GM23338 (cell line): Measurements from ENCODE around the gene CASP1.

Experiments used
- CREB1 ChIP-seq: fragments of 250-450 bp; sonication (Bioruptor Pico); IDR thresholded peaks from 2 replicates; pipeline ENCODE4 v1.5.0; 2020; ENCODE audit warnings: low read depth, mild to moderate bottlenecking, moderate library complexity
- CTCF ChIP-seq, 2 experiments: fragments of 200-600 bp in 1 of 2; sonication (generic) in 1 of 2; conservative IDR thresholded peaks; 2 replicates each; pipeline versions ENCODE4 v1.5.1 to v1.6.1; 2016 to 2017; ENCODE audit warnings: antibody characterized with exemption in 2 of 2, low read depth in 2 of 2, mild to moderate bottlenecking in 2 of 2, moderate library complexity in 1 of 2
- EZH2 ChIP-seq: fragments of 200-600 bp; sonication (generic); IDR thresholded peaks from one replicate; pipeline ENCODE4 v1.8.0; 2017; ENCODE audit warnings: antibody characterized with exemption, mild to moderate bottlenecking, low read depth; ENCODE audit not compliant: unreplicated experiment
- EZH2phosphoT487 ChIP-seq: fragments of 200-600 bp; sonication (generic); IDR thresholded peaks from one replicate; pipeline ENCODE4 v1.8.1; 2018; ENCODE audit warnings: antibody characterized with exemption; ENCODE audit not compliant: unreplicated experiment
- JUNB ChIP-seq: IDR thresholded peaks from one replicate; pipeline ENCODE4 v1.6.1; 2016; ENCODE audit warnings: antibody characterized with exemption; ENCODE audit not compliant: unreplicated experiment
- NANOG ChIP-seq: IDR thresholded peaks from 2 replicates; pipeline ENCODE4 v1.6.1; 2016; ENCODE audit warnings: antibody characterized with exemption, borderline replicate concordance
- POLR2AphosphoS5 ChIP-seq: IDR thresholded peaks from 2 replicates; pipeline ENCODE4 v1.6.1; 2016; ENCODE audit warnings: antibody characterized with exemption, low read depth
- STAT1 ChIP-seq: IDR thresholded peaks from one replicate; pipeline ENCODE4 v1.6.1; 2016; ENCODE audit warnings: antibody characterized with exemption; ENCODE audit not compliant: unreplicated experiment
- ZNF114 ChIP-seq: fragments of 250-450 bp; sonication (Bioruptor Pico); IDR thresholded peaks from 2 replicates; pipeline ENCODE4 v1.5.0; 2020; ENCODE audit warnings: mild to moderate bottlenecking, moderate library complexity
- ZNF331 ChIP-seq: fragments of 250-450 bp; sonication (Bioruptor Pico); IDR thresholded peaks from 2 replicates; pipeline ENCODE4 v1.5.0; 2020; ENCODE audit warnings: low read depth, mild to moderate bottlenecking, moderate library complexity
- TF ChIP-seq, protein P1 (sequence below): IDR thresholded peaks from one replicate; pipeline ENCODE4 v1.6.1; 2018; ENCODE audit warnings: antibody characterized with exemption; ENCODE audit not compliant: unreplicated experiment
- TF ChIP-seq, protein P2 (sequence below): fragments of 250-450 bp; sonication (Bioruptor Pico); IDR thresholded peaks from 2 replicates; pipeline ENCODE4 v1.5.0; 2020; ENCODE audit warnings: mild to moderate bottlenecking, moderate library complexity

GRCh38 chr11:105033343-105033742, 1.6 kb downstream of the CASP1 start:
- TF ChIP-seq, protein P1, sequence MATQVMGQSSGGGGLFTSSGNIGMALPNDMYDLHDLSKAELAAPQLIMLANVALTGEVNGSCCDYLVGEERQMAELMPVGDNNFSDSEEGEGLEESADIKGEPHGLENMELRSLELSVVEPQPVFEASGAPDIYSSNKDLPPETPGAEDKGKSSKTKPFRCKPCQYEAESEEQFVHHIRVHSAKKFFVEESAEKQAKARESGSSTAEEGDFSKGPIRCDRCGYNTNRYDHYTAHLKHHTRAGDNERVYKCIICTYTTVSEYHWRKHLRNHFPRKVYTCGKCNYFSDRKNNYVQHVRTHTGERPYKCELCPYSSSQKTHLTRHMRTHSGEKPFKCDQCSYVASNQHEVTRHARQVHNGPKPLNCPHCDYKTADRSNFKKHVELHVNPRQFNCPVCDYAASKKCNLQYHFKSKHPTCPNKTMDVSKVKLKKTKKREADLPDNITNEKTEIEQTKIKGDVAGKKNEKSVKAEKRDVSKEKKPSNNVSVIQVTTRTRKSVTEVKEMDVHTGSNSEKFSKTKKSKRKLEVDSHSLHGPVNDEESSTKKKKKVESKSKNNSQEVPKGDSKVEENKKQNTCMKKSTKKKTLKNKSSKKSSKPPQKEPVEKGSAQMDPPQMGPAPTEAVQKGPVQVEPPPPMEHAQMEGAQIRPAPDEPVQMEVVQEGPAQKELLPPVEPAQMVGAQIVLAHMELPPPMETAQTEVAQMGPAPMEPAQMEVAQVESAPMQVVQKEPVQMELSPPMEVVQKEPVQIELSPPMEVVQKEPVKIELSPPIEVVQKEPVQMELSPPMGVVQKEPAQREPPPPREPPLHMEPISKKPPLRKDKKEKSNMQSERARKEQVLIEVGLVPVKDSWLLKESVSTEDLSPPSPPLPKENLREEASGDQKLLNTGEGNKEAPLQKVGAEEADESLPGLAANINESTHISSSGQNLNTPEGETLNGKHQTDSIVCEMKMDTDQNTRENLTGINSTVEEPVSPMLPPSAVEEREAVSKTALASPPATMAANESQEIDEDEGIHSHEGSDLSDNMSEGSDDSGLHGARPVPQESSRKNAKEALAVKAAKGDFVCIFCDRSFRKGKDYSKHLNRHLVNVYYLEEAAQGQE: no peak
- no peak for TF ChIP-seq EZH2
- TF ChIP-seq CTCF (conservative IDR thresholded peaks at IDR 0.05; ENCODE audit: low read depth in 2 of 2): no peak
- no peak for TF ChIP-seq CREB1 (CRISPR knock-in tag)
- no peak for TF ChIP-seq POLR2AphosphoS5
- no peak for TF ChIP-seq ZNF331 (CRISPR knock-in tag)
- TF ChIP-seq EZH2phosphoT487: no peak
- TF ChIP-seq, protein P2, sequence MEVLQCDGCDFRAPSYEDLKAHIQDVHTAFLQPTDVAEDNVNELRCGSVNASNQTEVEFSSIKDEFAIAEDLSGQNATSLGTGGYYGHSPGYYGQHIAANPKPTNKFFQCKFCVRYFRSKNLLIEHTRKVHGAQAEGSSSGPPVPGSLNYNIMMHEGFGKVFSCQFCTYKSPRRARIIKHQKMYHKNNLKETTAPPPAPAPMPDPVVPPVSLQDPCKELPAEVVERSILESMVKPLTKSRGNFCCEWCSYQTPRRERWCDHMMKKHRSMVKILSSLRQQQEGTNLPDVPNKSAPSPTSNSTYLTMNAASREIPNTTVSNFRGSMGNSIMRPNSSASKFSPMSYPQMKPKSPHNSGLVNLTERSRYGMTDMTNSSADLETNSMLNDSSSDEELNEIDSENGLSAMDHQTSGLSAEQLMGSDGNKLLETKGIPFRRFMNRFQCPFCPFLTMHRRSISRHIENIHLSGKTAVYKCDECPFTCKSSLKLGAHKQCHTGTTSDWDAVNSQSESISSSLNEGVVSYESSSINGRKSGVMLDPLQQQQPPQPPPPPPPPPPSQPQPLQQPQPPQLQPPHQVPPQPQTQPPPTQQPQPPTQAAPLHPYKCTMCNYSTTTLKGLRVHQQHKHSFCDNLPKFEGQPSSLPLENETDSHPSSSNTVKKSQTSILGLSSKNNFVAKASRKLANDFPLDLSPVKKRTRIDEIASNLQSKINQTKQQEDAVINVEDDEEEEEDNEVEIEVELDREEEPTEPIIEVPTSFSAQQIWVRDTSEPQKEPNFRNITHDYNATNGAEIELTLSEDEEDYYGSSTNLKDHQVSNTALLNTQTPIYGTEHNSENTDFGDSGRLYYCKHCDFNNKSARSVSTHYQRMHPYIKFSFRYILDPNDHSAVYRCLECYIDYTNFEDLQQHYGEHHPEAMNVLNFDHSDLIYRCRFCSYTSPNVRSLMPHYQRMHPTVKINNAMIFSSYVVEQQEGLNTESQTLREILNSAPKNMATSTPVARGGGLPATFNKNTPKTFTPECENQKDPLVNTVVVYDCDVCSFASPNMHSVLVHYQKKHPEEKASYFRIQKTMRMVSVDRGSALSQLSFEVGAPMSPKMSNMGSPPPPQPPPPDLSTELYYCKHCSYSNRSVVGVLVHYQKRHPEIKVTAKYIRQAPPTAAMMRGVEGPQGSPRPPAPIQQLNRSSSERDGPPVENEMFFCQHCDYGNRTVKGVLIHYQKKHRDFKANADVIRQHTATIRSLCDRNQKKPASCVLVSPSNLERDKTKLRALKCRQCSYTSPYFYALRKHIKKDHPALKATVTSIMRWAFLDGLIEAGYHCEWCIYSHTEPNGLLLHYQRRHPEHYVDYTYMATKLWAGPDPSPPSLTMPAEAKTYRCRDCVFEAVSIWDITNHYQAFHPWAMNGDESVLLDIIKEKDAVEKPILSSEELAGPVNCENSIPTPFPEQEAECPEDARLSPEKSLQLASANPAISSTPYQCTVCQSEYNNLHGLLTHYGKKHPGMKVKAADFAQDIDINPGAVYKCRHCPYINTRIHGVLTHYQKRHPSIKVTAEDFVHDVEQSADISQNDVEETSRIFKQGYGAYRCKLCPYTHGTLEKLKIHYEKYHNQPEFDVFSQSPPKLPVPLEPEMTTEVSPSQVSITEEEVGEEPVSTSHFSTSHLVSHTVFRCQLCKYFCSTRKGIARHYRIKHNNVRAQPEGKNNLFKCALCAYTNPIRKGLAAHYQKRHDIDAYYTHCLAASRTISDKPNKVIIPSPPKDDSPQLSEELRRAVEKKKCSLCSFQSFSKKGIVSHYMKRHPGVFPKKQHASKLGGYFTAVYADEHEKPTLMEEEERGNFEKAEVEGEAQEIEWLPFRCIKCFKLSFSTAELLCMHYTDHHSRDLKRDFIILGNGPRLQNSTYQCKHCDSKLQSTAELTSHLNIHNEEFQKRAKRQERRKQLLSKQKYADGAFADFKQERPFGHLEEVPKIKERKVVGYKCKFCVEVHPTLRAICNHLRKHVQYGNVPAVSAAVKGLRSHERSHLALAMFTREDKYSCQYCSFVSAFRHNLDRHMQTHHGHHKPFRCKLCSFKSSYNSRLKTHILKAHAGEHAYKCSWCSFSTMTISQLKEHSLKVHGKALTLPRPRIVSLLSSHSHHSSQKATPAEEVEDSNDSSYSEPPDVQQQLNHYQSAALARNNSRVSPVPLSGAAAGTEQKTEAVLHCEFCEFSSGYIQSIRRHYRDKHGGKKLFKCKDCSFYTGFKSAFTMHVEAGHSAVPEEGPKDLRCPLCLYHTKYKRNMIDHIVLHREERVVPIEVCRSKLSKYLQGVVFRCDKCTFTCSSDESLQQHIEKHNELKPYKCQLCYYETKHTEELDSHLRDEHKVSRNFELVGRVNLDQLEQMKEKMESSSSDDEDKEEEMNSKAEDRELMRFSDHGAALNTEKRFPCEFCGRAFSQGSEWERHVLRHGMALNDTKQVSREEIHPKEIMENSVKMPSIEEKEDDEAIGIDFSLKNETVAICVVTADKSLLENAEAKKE (CRISPR knock-in tag): no peak
- no peak for TF ChIP-seq JUNB
- TF ChIP-seq ZNF114 (CRISPR knock-in tag): no peak
- no peak for TF ChIP-seq STAT1
- TF ChIP-seq NANOG: no peak
